WTC11 (cell line): Measurements from ENCODE around the gene ZFP37. TPM values are rescaled to one million over a fixed set of nuclear protein-coding genes. Genes with fewer than 3 reads are reported as not detected.

ENCODE experiments used
- total RNA-seq: library from RNA; stranded (reverse); gene quantifications from 3 replicates; pipeline ENCODE4 v1.2.3, GENCODE V29; 2021

The ZFP37 gene
- total RNA-seq, 1 experiment from 2014 or later: 5.6 TPM

Other genes with a start within 250 kb of the ZFP37 start
- gene SLC46A2, start 165.8 kb downstream of the ZFP37 start, total RNA-seq: 0.07 TPM in 1 of 3 replicates, not detected in the others
- 22.0 to 25.4 TPM (median 22.6 TPM) in 3 replicates for gene ZNF883, start 44.5 kb downstream of the ZFP37 start, total RNA-seq
- 1.7 to 2.0 TPM (median 1.8 TPM) in 3 replicates for gene SLC31A2, start 94.3 kb upstream of the ZFP37 start, total RNA-seq
- 13.5 to 14.9 TPM (median 13.9 TPM) in 3 replicates for gene FKBP15, start 164.6 kb upstream of the ZFP37 start, total RNA-seq
- 41.6 to 43.9 TPM (median 43.6 TPM) in 3 replicates for gene SLC31A1, start 164.8 kb upstream of the ZFP37 start, total RNA-seq
- gene CDC26, start 218.8 kb upstream of the ZFP37 start, total RNA-seq: 36.9 to 39.8 TPM (median 37.0 TPM) in 3 replicates
- 29.0 to 32.4 TPM (median 30.4 TPM) in 3 replicates for gene PRPF4, start 218.9 kb upstream of the ZFP37 start, total RNA-seq
- 0.17 to 0.25 TPM (median 0.25 TPM) in 3 replicates for gene RNF183, start 246.7 kb upstream of the ZFP37 start, total RNA-seq